ENCODE results near the gene PHEX.
"Not testable (repeated sequence)": the region's sequence is repeated elsewhere in the genome, so short reads cannot be mapped to it uniquely, and the experiment has no call there.

The PHEX gene

GRCh38 chrX:22249371-22249770 is 217.2 kb downstream of the PHEX start:
- TF ChIP-seq CTCF (IDR thresholded peaks at IDR 0.05; ENCODE audit: extremely low read depth, insufficient read depth, missing control alignments): no peak
- DNase-seq (ENCODE audit: low spot score): no peak
- in situ Hi-C loops (cut with MboI; ENCODE audit: low pct_unique_long_range_greater_than_20kb, low sequenced_read_pairs, unreplicated experiment): no loop called here

- in situ Hi-C loops (cut with MboI; ENCODE audit: low pct_unique_long_range_greater_than_20kb, low sequenced_read_pairs, unreplicated experiment): no loop called here
- TF ChIP-seq CTCF (IDR thresholded peaks at IDR 0.05; ENCODE audit: extremely low read depth, insufficient read depth, missing control alignments): no peak
- DNase-seq (ENCODE audit: low spot score): no peak
Observed at GRCh38 chrX:22268706-22269105, 236.6 kb downstream of the PHEX start.

- no peak for DNase-seq (ENCODE audit: low spot score)
- in situ Hi-C loops (cut with MboI; ENCODE audit: low pct_unique_long_range_greater_than_20kb, low sequenced_read_pairs, unreplicated experiment): no loop called here
- no peak for TF ChIP-seq CTCF (IDR thresholded peaks at IDR 0.05; ENCODE audit: extremely low read depth, insufficient read depth, missing control alignments)
Observed at GRCh38 chrX:22272613-22273012, 240.5 kb downstream of the PHEX start, which contains the start of gene CBLL2. CBLL2 (plus strand) TSS chrX:22272913; CDS start chrX:22272992, 79 bp downstream.

- no peak for DNase-seq (ENCODE audit: low spot score)
- in situ Hi-C loops (cut with MboI; ENCODE audit: low pct_unique_long_range_greater_than_20kb, low sequenced_read_pairs, unreplicated experiment): no loop called here
- TF ChIP-seq CTCF (IDR thresholded peaks at IDR 0.05; ENCODE audit: extremely low read depth, insufficient read depth, missing control alignments): no peak
Observed at GRCh38 chrX:22273714-22274317, 241.7 kb downstream of the PHEX start.

- in situ Hi-C loops (cut with MboI; ENCODE audit: low pct_unique_long_range_greater_than_20kb, low sequenced_read_pairs, unreplicated experiment): no loop called here
- TF ChIP-seq CTCF (IDR thresholded peaks at IDR 0.05; ENCODE audit: extremely low read depth, insufficient read depth, missing control alignments): no peak
- DNase-seq (ENCODE audit: low spot score): no peak
Observed at GRCh38 chrX:22276781-22277180, 244.7 kb downstream of the PHEX start.

GRCh38 chrX:22278375-22278774 is 246.2 kb downstream of the PHEX start:
- in situ Hi-C loops (cut with MboI; ENCODE audit: low pct_unique_long_range_greater_than_20kb, low sequenced_read_pairs, unreplicated experiment): no loop called here
- DNase-seq (ENCODE audit: low spot score): no peak
- TF ChIP-seq CTCF (IDR thresholded peaks at IDR 0.05; ENCODE audit: extremely low read depth, insufficient read depth, missing control alignments): no peak

GRCh38 chrX:22289209-22289608 is 257.1 kb downstream of the PHEX start:
- in situ Hi-C loops (cut with MboI; ENCODE audit: low pct_unique_long_range_greater_than_20kb, low sequenced_read_pairs, unreplicated experiment); DNase-seq (ENCODE audit: low spot score): not testable (repeated sequence)
